Measurements from ENCODE around the gene PDE4D.

PDE4D gene

DNA sequence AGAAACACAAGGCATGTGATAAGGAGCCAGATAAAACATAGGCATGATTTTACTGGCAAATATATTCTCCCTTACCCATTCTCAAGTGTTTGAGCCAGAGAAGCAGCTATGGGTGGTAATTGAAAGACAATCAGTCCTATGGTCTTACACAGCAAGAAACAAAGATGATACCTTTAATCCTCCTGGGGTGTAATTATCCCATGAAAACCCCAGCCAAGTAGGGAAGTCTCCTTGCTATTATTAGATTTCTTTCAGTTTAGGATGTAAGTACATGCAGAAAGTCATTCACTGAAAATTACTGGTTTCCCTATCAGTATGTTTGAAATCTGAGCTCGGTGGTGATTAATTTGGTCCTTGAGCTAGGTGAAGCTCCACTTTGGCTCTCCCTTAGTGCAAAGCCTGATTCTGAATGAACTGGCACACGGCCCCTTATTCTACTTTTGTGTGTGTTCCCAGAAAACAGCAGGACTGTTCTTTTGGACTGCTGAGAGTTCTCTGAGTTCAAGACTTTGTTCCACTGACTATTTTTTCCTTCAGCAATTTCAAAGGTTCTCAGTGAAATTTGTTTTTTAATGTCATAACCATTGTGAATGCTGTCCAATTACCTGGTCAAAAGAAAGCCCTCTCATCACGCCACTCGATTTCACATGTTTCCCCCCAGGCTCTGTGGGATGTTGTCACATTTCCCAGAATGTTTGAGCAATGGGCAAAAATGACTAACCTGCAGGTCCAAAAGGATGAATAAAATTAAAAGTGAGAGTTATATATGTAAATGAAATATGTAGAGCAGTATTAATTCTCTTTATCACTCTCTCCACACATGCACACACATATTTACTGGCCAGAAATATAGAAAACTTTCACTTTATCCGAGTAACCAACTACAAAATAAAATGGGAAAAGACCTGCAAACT lies 967.6 kb downstream of the PDE4D start:
- TF ChIP-seq FOXP2 (optimal IDR thresholded peaks at IDR 0.05; ENCODE audit: borderline replicate concordance, extremely low read depth, extremely low read length, insufficient read depth) (no peak), POLR2AphosphoS5 (IDR thresholded peaks at IDR 0.05; ENCODE audit: low read depth, low read length) (no peak), SIN3A (IDR thresholded peaks at IDR 0.05; ENCODE audit: borderline replicate concordance, insufficient read depth, low read length) (no peak), TAF1 (IDR thresholded peaks at IDR 0.05; ENCODE audit: borderline replicate concordance, insufficient read depth, low read length) (no peak)
- TF ChIP-seq, protein P1, sequence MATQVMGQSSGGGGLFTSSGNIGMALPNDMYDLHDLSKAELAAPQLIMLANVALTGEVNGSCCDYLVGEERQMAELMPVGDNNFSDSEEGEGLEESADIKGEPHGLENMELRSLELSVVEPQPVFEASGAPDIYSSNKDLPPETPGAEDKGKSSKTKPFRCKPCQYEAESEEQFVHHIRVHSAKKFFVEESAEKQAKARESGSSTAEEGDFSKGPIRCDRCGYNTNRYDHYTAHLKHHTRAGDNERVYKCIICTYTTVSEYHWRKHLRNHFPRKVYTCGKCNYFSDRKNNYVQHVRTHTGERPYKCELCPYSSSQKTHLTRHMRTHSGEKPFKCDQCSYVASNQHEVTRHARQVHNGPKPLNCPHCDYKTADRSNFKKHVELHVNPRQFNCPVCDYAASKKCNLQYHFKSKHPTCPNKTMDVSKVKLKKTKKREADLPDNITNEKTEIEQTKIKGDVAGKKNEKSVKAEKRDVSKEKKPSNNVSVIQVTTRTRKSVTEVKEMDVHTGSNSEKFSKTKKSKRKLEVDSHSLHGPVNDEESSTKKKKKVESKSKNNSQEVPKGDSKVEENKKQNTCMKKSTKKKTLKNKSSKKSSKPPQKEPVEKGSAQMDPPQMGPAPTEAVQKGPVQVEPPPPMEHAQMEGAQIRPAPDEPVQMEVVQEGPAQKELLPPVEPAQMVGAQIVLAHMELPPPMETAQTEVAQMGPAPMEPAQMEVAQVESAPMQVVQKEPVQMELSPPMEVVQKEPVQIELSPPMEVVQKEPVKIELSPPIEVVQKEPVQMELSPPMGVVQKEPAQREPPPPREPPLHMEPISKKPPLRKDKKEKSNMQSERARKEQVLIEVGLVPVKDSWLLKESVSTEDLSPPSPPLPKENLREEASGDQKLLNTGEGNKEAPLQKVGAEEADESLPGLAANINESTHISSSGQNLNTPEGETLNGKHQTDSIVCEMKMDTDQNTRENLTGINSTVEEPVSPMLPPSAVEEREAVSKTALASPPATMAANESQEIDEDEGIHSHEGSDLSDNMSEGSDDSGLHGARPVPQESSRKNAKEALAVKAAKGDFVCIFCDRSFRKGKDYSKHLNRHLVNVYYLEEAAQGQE (IDR thresholded peaks at IDR 0.05; ENCODE audit: insufficient read depth in 1 of 2, low read depth in 2 of 2, low read length in 2 of 2), result no peak

DNA sequence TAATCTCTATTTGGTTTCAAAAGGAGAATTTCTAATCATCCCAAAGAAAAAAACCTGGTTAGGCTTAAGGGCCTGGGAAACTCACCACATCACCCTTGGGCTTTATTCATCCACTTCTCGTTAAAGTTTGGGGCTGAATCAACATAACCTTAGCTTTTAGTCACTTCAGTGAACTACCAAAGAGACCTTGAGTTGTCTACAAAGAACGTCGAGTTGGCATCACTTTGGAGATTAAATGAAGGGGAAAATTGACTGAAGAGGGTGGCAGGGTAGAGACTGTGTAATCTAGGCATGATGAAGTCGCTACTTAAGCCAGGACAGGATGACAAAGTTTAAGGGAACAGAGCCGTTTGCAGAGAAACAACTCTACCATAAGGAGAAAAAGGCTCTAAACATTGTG lies 969.2 kb downstream of the PDE4D start:
- TF ChIP-seq POLR2AphosphoS5 (IDR thresholded peaks at IDR 0.05; ENCODE audit: low read depth, low read length), result no peak
- TF ChIP-seq SIN3A (IDR thresholded peaks at IDR 0.05; ENCODE audit: borderline replicate concordance, insufficient read depth, low read length), result no peak
- no peak for TF ChIP-seq FOXP2 (optimal IDR thresholded peaks at IDR 0.05; ENCODE audit: borderline replicate concordance, extremely low read depth, extremely low read length, insufficient read depth)
- TF ChIP-seq, protein P1 (IDR thresholded peaks at IDR 0.05; ENCODE audit: insufficient read depth in 1 of 2, low read depth in 2 of 2, low read length in 2 of 2), result no peak
- TF ChIP-seq TAF1 (IDR thresholded peaks at IDR 0.05; ENCODE audit: borderline replicate concordance, insufficient read depth, low read length), result no peak

DNA sequence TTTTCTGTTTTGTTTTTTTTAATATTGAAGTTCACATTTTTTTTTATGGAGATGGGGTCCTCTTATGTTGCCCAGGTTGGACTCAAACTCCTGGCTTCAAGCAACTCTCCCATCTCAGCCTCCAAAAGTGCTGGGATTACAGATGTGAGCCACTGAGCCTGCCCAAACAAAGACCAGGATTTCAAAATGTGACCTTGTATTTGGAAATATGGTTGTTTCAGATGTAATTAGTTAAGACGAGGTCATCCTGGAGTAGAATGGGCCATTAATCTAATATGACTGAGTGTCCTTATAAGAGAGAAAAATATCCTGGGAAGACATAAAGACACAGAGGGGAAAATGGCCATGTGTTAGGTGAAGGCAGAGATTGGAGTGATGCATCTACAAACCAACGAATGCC lies 970.2 kb downstream of the PDE4D start:
- TF ChIP-seq FOXP2 (optimal IDR thresholded peaks at IDR 0.05; ENCODE audit: borderline replicate concordance, extremely low read depth, extremely low read length, insufficient read depth) (no peak), TAF1 (IDR thresholded peaks at IDR 0.05; ENCODE audit: borderline replicate concordance, insufficient read depth, low read length) (no peak), SIN3A (IDR thresholded peaks at IDR 0.05; ENCODE audit: borderline replicate concordance, insufficient read depth, low read length) (no peak), POLR2AphosphoS5 (IDR thresholded peaks at IDR 0.05; ENCODE audit: low read depth, low read length) (no peak)
- TF ChIP-seq, protein P1 (IDR thresholded peaks at IDR 0.05; ENCODE audit: insufficient read depth in 1 of 2, low read depth in 2 of 2, low read length in 2 of 2), result no peak

DNA sequence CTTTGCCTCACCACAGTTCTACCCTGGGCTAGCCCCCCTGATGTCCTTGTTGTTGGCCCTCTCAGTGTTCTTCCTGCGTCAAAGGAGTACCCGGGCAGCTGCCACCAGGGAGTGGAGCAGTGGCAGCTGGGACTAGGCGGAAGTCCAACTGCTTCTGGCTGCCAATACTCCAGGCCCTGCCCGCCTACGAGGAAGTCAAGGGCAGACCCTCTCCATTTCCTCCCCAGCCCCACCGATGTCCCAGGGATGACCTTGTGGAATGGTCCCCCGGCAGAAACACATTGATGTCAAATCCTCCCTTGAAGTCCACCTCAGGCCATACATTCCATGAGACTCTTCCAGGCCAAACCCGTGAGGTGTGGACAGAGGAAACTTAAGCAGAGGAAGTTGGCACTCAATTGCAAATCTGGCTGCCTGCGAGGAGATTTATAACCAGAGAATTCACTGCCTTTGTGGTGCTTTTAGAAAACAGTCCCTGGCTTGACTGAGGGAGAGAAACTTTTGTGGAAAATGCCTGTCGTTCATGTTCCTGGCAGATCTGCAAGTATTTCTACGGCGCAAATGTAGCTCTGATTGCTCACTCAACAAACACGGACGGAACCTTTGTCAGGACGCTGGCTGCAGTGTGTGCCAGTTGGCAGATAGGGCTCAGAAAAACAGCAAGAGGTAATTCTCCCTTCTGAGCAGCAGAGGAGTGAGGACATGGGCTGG lies 970.9 kb downstream of the PDE4D start:
- TF ChIP-seq SIN3A (IDR thresholded peaks at IDR 0.05; ENCODE audit: borderline replicate concordance, insufficient read depth, low read length) (no peak), FOXP2 (optimal IDR thresholded peaks at IDR 0.05; ENCODE audit: borderline replicate concordance, extremely low read depth, extremely low read length, insufficient read depth) (no peak), TAF1 (IDR thresholded peaks at IDR 0.05; ENCODE audit: borderline replicate concordance, insufficient read depth, low read length) (no peak), POLR2AphosphoS5 (IDR thresholded peaks at IDR 0.05; ENCODE audit: low read depth, low read length) (no peak)
- TF ChIP-seq, protein P1 (IDR thresholded peaks at IDR 0.05; ENCODE audit: insufficient read depth in 1 of 2, low read depth in 2 of 2, low read length in 2 of 2), result no peak
